ENCODE results near the gene CCDC120. TPM values are rescaled to one million over a fixed set of nuclear protein-coding genes. Genes with fewer than 3 reads are reported as not detected.

Gene CCDC120
- 10 to 100 TPM in 3 of 4 donors, 1 to 10 TPM in 1; 9.5 to 16.5 (median 11.1) TPM for polyA plus RNA-seq (ENCODE audit: insufficient read length in 4 of 4)

DNA sequence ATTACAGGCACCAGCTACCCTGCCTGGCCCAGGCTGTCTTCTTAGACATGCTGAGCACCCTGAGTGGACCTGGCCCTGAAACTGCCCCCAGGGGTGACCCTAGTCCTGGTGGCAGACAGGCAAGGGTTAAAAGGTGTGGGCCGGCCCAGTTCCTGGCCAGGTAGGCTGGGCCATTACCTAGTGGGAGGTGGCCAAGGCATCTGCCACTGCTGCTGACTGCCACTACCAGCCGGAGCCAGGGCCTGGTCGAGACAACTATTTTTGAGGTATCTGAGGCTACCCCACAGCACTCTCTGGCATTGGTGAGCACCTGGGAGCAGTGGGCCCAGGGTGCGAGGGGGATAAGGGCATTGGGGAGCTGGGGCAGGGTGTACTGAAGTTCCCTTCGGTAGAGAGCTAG is at the start of gene CCDC120:
CCDC120 (plus strand) TSS at position 206 of the 400 bp plus-strand sequence. CDS start 3,043 bp downstream, outside the sequence.
- DNase-seq (ENCODE audit: low read depth in 4 of 4, low spot score in 3 of 4) = no peak

DNA sequence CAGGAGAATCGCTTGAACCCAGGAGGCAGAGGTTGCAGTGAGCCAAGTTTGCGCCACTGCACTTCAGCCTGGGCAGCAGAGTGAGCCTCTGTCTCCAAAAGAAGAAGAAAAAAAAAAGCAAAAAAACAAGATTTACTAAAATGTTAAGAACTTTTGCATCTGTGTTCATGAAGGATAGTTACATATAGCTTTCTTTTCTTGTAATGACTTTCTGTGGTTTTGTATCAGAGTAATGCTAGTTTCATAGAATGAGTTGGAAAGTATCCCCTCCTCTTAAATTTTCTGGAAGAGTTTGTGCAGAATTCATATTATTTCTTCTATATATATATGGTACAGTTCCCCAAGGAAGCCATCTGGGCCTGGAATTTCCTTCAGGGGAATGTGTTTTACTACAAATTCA is 39.7 kb upstream of the CCDC120 start:
- no peak for DNase-seq (ENCODE audit: low read depth in 4 of 4, low spot score in 3 of 4)

- DNase-seq (ENCODE audit: low read depth in 4 of 4, low spot score in 3 of 4) = no peak
Measured at GRCh38 chrX:49019599-49020249, 39.1 kb upstream of the CCDC120 start.

DNA sequence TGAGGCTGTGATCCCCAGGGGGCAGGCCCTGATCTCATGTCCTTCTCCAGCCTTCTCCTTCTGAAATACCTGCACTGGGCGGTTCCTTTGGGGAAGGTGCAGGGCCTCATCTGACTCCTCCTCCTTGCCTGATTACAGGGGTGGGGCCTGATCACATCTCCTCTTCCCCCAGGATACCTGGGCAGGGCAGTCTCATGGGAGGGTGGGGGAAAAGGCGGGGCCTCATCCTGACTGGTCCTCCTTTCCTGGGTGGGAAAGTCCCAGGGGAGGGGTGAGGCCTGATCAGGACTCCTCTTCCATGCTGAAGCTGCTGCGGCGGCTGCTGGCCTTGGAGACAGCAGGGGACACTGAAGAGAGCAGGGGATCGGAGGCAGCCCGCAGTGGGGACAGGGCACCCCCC is 28.9 kb upstream of the CCDC120 start:
- no peak for DNase-seq (ENCODE audit: low read depth in 4 of 4, low spot score in 3 of 4)

DNA sequence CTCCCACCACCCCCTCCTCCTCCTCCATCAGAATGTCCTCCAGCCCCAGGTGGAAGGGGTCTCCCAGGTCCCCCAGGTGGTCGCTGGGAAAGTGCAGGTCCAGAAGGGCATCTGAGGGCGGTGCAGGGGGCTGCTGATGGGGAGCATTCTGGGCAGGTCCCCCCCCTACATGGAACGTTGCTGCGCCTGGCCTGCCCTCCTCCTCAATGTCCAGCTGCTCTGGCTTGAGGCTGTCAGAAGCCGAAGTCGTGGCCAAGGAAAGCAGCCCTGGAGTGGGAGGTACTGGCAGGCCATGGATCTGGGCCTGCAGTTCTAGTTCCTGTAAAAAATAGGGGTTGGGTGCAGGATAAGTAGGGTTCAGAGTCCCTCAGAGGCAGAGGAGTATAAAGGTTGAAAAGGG is 28.5 kb upstream of the CCDC120 start:
- no peak for DNase-seq (ENCODE audit: low read depth in 4 of 4, low spot score in 3 of 4)

GRCh38 chrX:49037883-49038475 is 20.8 kb upstream of the CCDC120 start:
- DNase-seq (ENCODE audit: low read depth in 4 of 4, low spot score in 3 of 4) = no peak

- DNase-seq (ENCODE audit: low read depth in 4 of 4, low spot score in 3 of 4) = peak in 3 of 4 donors; percentile 45 to 68 (median 52)
Measured at GRCh38 chrX:49039598-49040375, 19.0 kb upstream of the CCDC120 start.

- DNase-seq (ENCODE audit: low read depth in 4 of 4, low spot score in 3 of 4) = no peak
Measured at GRCh38 chrX:49040376-49040955, 18.3 kb upstream of the CCDC120 start.

DNA sequence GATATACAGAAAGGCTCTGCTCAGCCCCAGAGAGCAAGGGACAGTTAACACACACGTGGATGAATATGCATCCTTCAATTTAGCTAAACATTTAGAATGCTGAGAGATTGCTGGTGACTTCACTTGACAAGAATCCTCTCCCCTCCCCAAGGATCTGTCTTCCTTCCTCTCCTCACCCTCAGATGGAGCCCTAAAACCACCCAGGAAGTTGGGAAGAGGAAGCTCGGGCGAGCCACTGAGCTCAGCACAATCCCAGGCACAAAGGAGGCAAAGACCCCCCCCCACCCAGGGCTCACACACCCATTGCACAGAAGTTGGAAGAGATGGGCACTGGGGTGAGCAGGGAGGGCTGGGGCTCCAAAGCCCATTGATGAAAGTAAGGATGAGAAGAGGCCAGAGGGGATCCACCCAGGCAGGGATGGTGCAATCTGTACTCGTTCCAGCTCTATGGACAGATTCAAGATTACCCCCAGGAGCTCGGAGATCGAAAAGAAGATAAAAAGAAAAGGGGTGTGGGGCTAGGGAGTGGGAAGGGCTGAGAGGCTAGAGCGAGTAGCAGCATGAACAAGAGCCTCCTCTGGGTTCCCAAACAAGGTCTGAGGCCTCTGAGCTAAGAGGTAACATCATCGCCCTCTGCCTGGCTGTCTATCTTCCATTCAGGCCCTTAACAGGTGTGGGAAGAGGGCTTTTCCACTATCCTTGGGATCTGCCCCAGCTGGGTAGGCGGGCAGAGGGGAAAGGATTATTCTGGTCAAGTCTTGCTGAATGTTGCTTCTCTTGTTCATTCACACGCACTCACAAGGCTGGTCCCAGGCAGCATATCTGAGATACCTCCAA is 16.8 kb upstream of the CCDC120 start:
- DNase-seq (ENCODE audit: low read depth in 4 of 4, low spot score in 3 of 4) = no peak

DNA sequence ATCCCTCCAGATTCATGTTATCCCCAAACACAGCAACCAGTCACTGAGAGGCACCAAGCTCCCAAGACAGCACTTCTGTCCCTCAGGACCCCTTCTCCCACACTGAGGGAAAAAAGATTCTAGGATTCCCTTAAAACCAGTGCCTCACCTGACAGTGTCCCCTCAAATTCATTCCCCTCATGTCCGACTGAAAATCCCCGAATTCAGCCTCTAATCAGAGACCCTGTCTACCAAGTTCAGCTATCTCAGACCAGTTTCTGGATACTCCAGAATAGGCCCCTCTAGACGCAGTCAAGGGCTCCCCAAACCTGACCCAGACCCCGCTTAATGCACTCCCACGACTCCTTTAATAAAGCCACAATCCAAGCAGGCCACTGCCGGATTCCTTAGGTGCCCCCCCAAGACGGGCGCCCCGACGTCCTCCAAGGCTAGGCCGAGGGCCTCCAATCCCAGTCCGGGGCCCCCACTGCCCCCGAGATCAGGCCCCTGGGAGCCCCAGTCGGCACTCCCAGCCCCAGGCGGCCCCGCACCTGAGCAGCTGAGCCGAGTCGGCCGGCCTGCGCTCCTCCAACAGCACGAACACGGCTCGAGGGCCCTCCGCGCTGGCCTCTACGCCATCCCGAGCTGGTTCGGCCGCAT is 16.1 kb upstream of the CCDC120 start:
- DNase-seq (ENCODE audit: low read depth in 4 of 4, low spot score in 3 of 4) = no peak

DNA sequence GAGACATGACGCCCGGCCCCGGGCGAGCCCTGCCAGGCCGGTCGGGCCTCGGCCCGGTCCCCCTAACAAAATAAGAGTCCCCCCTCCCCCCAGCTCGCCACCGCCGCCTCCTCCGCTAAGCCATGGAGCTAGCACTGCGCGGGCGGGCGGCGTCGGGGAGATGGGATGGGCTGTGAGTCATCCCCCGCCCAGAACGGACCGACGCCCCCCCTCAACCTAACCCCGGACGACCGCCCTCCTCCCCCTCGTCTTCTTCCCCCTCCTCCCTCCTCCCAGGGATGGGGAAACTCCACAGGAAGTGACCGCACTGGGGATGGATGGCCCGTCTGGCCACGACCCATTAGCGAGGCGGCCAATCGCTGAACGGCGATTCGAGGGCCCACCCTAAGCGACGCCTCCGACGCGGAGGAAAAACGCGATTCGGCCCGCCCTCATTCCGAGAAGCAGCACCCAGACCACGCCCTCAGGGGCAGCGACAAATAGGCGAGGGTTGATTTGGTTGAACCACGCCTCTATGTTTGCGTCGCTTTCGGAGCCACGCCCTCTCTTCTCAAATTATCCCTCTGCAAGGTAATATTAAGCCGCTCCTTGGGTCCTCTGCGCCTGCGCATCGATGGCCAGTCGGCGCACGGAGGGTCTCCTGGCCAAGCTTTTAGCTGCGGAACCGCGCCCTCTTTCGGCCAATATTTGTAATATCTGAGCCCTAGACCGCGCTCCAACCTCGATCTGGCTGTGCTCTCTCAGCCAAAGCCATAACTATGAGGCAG is 15.4 kb upstream of the CCDC120 start, which contains the start of gene TFE3:
TFE3 (minus strand) TSS at position 138 of the 767 bp plus-strand sequence; CDS start at position 7, 131 bp downstream.
- DNase-seq (ENCODE audit: low read depth in 4 of 4, low spot score in 3 of 4) = peak; percentile 89 to 94 (median 92)

DNA sequence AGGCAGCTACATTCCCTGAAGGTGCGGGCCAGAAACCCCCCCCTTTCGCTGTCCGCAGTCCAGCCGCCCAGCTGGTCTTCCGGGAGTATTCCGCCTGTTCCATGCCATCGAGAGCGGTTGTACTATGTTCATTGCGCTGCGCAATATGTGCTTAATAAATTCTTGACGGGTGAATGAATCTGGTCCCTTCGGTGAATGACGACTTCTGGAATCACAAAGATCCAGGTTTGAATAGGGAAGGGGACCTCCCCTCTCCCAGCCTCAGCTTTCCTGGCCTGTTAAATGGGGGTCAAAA is 14.9 kb upstream of the CCDC120 start:
- no peak for DNase-seq (ENCODE audit: low read depth in 4 of 4, low spot score in 3 of 4)

GRCh38 chrX:49053223-49054072 is 5.4 kb upstream of the CCDC120 start:
- no peak for DNase-seq (ENCODE audit: low read depth in 4 of 4, low spot score in 3 of 4)

DNA sequence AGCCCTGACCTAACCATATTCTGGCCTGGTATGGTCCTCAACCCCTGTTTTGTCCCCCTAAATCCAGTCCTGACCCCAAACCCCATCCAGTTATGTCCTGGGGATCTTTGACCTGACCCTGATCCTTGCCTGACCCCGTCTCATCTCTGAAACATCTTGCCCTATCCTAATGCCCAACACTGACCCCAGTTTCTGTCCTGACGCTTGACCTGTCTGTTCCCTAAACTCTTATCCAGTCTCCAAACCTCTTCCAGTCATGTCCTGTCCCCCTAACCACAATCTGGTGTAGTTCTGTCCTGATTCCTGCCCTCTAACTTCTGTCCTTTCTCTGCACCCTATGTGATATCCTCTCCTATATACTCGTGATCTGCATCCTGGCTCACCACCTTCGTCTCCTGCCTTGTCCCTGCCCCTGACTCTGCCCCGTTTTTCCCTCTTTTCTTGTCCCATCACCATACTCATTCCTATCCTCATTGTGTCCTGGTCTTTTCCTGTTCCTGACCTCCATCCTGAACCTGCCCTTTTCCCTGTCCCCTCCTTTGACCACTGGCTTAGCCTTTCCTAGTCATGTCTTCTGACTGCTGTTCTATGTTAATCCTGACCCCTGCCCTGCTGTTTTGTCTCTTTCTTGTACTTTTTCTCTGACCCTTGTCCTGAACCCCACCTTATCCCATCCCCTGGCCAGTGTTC is 4.6 kb upstream of the CCDC120 start:
- DNase-seq (ENCODE audit: low read depth in 4 of 4, low spot score in 3 of 4) = no peak

GRCh38 chrX:49059201-49059600 is 402 bp downstream of the CCDC120 start:
- no peak for DNase-seq (ENCODE audit: low read depth in 4 of 4, low spot score in 3 of 4)

- DNase-seq (ENCODE audit: low read depth in 4 of 4, low spot score in 3 of 4) = no peak
Measured at GRCh38 chrX:49059681-49060085, 884 bp downstream of the CCDC120 start.

GRCh38 chrX:49060914-49061313 is 2.1 kb downstream of the CCDC120 start:
- DNase-seq (ENCODE audit: low read depth in 4 of 4, low spot score in 3 of 4) = no peak

DNA sequence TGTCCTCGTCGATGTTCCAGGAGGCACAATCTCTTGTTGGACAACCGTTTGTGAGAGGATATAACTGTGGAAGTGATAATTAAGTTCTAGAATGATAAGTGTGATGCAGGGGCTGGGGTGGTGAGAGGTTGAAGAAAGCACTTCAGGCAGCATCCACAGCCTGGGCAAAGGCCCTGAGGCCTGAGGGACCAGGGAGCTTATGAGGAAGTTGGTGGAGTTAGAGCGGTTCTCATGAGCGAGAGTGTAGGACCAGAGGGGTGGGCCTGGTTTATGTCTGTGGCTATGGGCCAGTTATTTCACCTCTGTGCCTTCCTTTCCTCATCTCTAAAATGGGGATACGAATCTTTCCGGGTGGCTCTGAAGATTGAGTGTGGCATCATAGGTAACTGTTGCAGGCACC is 2.7 kb downstream of the CCDC120 start:
- DNase-seq (ENCODE audit: low read depth in 4 of 4, low spot score in 3 of 4) = no peak

All from left renal pelvis (tissue), 4 donors.